ENCODE data around the gene NTRK3. TPM values are rescaled to one million over a fixed set of nuclear protein-coding genes. Genes with fewer than 3 reads are reported as not detected.

Gene NTRK3
- total and polyA plus RNA-seq, 12 donors: 1.6 to 8.5 (median 3.3) TPM

- no peak overlapping the region for H3K27ac ChIP-seq
- DNase-seq: no peak
- H3K4me3 ChIP-seq: no peak overlapping the region
- intact Hi-C loops (cut with DNase I): no loop called here
- H3K36me3 ChIP-seq (replicated peaks in 1 of 2): no peaks in the 10 kb centered on the region
- TF ChIP-seq CTCF (IDR thresholded peaks at IDR 0.05): no peak
- no peak for TF ChIP-seq POLR2A (IDR thresholded peaks at IDR 0.05)
- 75 to 83% (median 76%) methylated on average over 5 to 7 of the region's 7 CpGs for WGBS, 4 donors
- no peaks in the 10 kb centered on the region for H3K27me3 ChIP-seq
- H3K9me3 ChIP-seq (replicated peaks in 1 of 3): no peaks in the 10 kb centered on the region
- no peaks in the 10 kb centered on the region for H3K4me1 ChIP-seq (replicated peaks in 1 of 2)
Measured at GRCh38 chr15:88012688-88013087, 243.9 kb downstream of the NTRK3 start.

GRCh38 chr15:88012233-88012632 is 244.3 kb downstream of the NTRK3 start:
- no peak overlapping the region for H3K27ac ChIP-seq
- H3K4me1 ChIP-seq (replicated peaks in 1 of 2): no peaks in the 10 kb centered on the region
- no peak overlapping the region for H3K4me3 ChIP-seq
- WGBS, 4 donors: 40 to 48% (median 44%) methylated on average over 4 of the region's 4 CpGs
- intact Hi-C loops (cut with DNase I): no loop called here
- H3K9me3 ChIP-seq (replicated peaks in 1 of 3): no peaks in the 10 kb centered on the region
- DNase-seq: peak in 6 of 7 donors; percentile 20 to 65 (median 34)
- no peak for TF ChIP-seq POLR2A (IDR thresholded peaks at IDR 0.05)
- no peak for TF ChIP-seq CTCF (IDR thresholded peaks at IDR 0.05)
- no peaks in the 10 kb centered on the region for H3K36me3 ChIP-seq (replicated peaks in 1 of 2)
- no peaks in the 10 kb centered on the region for H3K27me3 ChIP-seq

GRCh38 chr15:88011533-88011932 is 245.0 kb downstream of the NTRK3 start:
- H3K4me3 ChIP-seq: no peak overlapping the region
- H3K9me3 ChIP-seq (replicated peaks in 1 of 3): no peaks in the 10 kb centered on the region
- no peak for DNase-seq
- no peak for TF ChIP-seq CTCF (IDR thresholded peaks at IDR 0.05)
- TF ChIP-seq POLR2A (IDR thresholded peaks at IDR 0.05): no peak
- no peaks in the 10 kb centered on the region for H3K4me1 ChIP-seq (replicated peaks in 1 of 2)
- intact Hi-C loops (cut with DNase I): no loop called here
- no peaks in the 10 kb centered on the region for H3K27me3 ChIP-seq
- WGBS, 4 donors: 69 to 83% (median 82%) methylated on average over 4 of the region's 4 CpGs
- no peaks in the 10 kb centered on the region for H3K36me3 ChIP-seq (replicated peaks in 1 of 2)
- H3K27ac ChIP-seq: no peak overlapping the region

GRCh38 chr15:88006146-88006545 is 250.4 kb downstream of the NTRK3 start:
- DNase-seq: no peak
- Histone ChIP-seq H3K36me3 (replicated peaks in 1 of 2) (no peaks in the 10 kb centered on the region), H3K9me3 (replicated peaks in 1 of 3) (no peaks in the 10 kb centered on the region), H3K4me3 (no peak overlapping the region), H3K27me3 (no peaks in the 10 kb centered on the region), H3K27ac (no peak overlapping the region), H3K4me1 (replicated peaks in 1 of 2) (no peaks in the 10 kb centered on the region)
- intact Hi-C loops (cut with DNase I): no loop called here
- no peak for TF ChIP-seq POLR2A (IDR thresholded peaks at IDR 0.05)
- WGBS, 4 donors: 62 to 68% (median 64%) methylated on average over 3 of the region's 3 CpGs

GRCh38 chr15:88004399-88004798 is 252.1 kb downstream of the NTRK3 start:
- H3K9me3 ChIP-seq (replicated peaks in 1 of 3): no peaks in the 10 kb centered on the region
- no peaks in the 10 kb centered on the region for H3K27me3 ChIP-seq
- H3K4me3 ChIP-seq: no peak overlapping the region
- intact Hi-C loops (cut with DNase I): no loop called here
- H3K4me1 ChIP-seq (replicated peaks in 1 of 2): no peaks in the 10 kb centered on the region
- 48 to 63% (median 56%) methylated on average over 1 of the region's 1 CpG for WGBS, 4 donors
- no peak for TF ChIP-seq POLR2A (IDR thresholded peaks at IDR 0.05)
- TF ChIP-seq CTCF (IDR thresholded peaks at IDR 0.05): no peak
- DNase-seq: no peak
- no peaks in the 10 kb centered on the region for H3K36me3 ChIP-seq (replicated peaks in 1 of 2)
- no peak overlapping the region for H3K27ac ChIP-seq
